Mononuclear cell (primary cell): ENCODE measurements around the gene ELF4. TPM values are rescaled to one million over a fixed set of nuclear protein-coding genes. Genes with fewer than 3 reads are reported as not detected.
A peak's percentile ranks its signal among the peaks of the same experiment; 100 is the strongest.

ENCODE experiments used
- H3K27me3 ChIP-seq: 2 replicates; pipeline ENCODE4 v1.6.0; 2011; ENCODE audit warnings: low read length, control low read depth; ENCODE audit not compliant: insufficient read depth
- H3K4me1 ChIP-seq: 2 replicates; pipeline ENCODE4 v1.5.1; 2011; ENCODE audit warnings: mild to moderate bottlenecking, low read length, control low read depth; ENCODE audit not compliant: insufficient read depth
- H3K4me3 ChIP-seq: 2 replicates; pipeline ENCODE4 v1.5.1; 2011; ENCODE audit warnings: mild to moderate bottlenecking, low read length, moderate library complexity
- H3K9me3 ChIP-seq: 2 replicates; pipeline ENCODE4 v1.5.1; 2011; ENCODE audit warnings: low read depth, mild to moderate bottlenecking, control low read depth, low read length
- total RNA-seq: library from RNA; depleted of rRNA; stranded (reverse); fragments of >200 nt; gene quantifications from one replicate; pipeline ENCODE4 v1.2.3, GENCODE V29; 2012

The ELF4 gene
- total RNA-seq = 52.1 TPM

DNA sequence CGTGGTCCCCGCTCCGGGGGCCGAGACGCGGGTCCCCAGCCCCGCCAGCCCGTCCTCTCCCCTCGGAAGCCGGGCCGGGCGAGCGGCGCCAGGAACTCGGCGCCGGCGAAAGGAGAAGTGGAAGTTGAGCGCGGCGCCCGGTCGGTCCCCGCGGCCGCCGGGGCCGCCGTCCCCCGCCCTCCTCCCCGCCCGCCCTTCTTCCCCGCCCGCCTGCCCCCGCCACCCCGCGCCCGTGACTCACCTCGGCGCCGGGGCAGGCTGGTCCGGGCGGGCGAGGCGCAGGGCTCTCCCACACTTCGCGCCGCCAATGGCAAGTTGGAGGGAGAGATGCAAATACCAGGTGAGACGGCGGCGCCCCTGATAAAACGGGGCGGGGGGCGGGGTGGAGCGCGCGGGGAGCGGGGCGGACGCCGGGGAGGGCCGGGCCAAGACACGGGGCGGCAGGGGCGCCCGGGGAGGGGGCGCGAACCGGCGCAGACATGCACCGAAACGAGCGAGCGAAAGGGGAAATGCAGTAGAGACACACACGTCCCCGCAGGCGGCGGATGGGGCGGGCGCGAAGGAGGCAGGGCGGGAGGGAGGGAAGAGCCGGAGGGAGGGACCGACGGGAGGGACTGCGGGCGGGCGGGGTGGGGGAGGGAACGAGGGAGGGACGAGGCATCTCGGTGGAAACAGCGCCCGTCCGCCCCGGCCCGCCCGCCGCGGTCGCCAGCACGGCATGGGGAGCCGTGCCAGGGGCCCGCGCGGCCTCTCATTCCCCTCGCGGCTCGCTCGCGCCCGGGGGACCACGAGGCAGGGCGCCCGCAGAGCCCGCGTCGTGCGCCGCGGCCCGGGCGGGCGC, at the start of gene ELF4:
TSS of gene ELF4 (minus strand) at position 119 of the 841 bp plus-strand sequence. CDS start 29,167 bp downstream, outside the sequence.
- peak within 1 kb of the TSS; percentile 61 for H3K4me3 ChIP-seq
- no peaks in the 10 kb centered on the region for H3K27me3 ChIP-seq
- H3K9me3 ChIP-seq = no peaks in the 10 kb centered on the region
- peaks cover 44% of the 10 kb centered on the region for H3K4me1 ChIP-seq

- no peaks in the 10 kb centered on the region for H3K9me3 ChIP-seq
- peaks cover 7% of the 10 kb centered on the region for H3K4me1 ChIP-seq
- H3K4me3 ChIP-seq = no peak overlapping the region
- no peaks in the 10 kb centered on the region for H3K27me3 ChIP-seq
These were observed 49.5 kb upstream of the ELF4 start for GRCh38 chrX:130159776-130160175.

DNA sequence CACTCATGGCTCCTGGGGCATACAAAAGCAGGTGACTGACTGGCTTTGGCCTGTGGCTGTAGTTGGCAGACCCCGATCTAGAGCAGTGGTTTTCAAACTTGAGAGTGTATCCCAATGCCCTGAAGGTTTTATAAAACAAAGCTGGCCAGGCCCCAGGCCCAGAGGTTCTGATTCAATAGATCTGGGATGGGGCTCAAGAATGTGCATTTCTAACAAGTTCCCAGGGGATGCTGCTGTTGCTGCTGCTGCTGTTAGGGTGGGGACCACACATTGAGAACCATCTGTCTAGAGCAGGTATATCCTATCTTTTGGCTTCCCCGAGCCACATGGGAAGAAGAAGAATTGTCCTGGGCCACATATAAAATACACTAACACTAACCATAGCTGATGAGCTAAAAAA, 48.0 kb upstream of the ELF4 start:
- H3K27me3 ChIP-seq = no peaks in the 10 kb centered on the region
- no peaks in the 10 kb centered on the region for H3K4me1 ChIP-seq
- no peaks in the 10 kb centered on the region for H3K9me3 ChIP-seq
- no peak overlapping the region for H3K4me3 ChIP-seq

DNA sequence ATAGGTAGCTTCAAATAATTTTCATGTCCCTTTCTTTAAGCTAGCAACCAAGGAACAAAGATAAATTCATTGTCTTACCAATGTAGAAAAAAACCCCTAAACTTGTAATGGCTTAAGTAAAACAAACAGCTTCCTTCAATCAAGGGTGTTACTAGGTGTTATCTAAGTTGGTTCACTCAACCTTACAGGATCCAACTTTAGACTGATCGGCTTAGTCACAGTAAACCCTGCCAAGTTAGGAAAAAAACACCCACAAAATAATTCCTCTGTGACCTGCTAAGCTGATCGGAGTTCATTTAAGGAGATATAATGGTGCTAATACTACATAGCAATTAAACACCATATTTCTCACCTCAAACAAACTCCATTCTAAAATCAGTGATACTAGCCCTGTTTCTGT, 45.3 kb upstream of the ELF4 start:
- Histone ChIP-seq H3K4me1 (no peaks in the 10 kb centered on the region), H3K27me3 (no peaks in the 10 kb centered on the region), H3K4me3 (no peak overlapping the region), H3K9me3 (no peaks in the 10 kb centered on the region)

GRCh38 chrX:130147631-130148030, 37.3 kb upstream of the ELF4 start:
- no peaks in the 10 kb centered on the region for H3K9me3 ChIP-seq
- H3K27me3 ChIP-seq = no peaks in the 10 kb centered on the region
- H3K4me3 ChIP-seq = no peak overlapping the region
- H3K4me1 ChIP-seq = peaks cover 7% of the 10 kb centered on the region

DNA sequence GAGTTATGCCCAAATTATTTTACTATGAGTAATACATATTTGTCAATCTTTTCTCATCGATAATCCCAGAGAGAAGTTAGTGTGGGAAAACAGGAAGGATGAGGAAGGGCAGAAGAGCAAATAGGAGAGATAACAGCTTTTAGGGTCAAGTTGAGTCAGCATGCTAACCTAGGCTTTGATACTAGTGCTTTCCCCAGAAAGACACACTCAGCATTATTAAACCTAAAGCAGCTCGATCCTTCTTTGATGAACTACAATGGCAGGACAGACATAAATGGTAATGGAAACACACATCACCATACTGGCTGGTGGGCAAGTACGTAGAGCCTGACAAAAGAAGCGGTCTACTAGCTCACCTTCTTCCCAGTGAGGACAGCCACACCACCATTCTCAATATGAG, 34.8 kb upstream of the ELF4 start:
- no peaks in the 10 kb centered on the region for H3K27me3 ChIP-seq
- H3K9me3 ChIP-seq = no peaks in the 10 kb centered on the region
- no peak overlapping the region for H3K4me3 ChIP-seq
- peaks cover 7% of the 10 kb centered on the region for H3K4me1 ChIP-seq

GRCh38 chrX:130144509-130144908, 34.2 kb upstream of the ELF4 start:
- H3K4me3 ChIP-seq = no peak overlapping the region

GRCh38 chrX:130139474-130140201, 29.3 kb upstream of the ELF4 start:
- Histone ChIP-seq H3K27me3 (no peaks in the 10 kb centered on the region), H3K4me1 (no peaks in the 10 kb centered on the region), H3K4me3 (no peak overlapping the region), H3K9me3 (no peaks in the 10 kb centered on the region)

More at GRCh38 chrX:130144509-130144908, 34.2 kb upstream of the ELF4 start:
- H3K4me1 ChIP-seq = peaks cover 7% of the 10 kb centered on the region
- H3K27me3 ChIP-seq = no peaks in the 10 kb centered on the region
- H3K9me3 ChIP-seq = no peaks in the 10 kb centered on the region

DNA sequence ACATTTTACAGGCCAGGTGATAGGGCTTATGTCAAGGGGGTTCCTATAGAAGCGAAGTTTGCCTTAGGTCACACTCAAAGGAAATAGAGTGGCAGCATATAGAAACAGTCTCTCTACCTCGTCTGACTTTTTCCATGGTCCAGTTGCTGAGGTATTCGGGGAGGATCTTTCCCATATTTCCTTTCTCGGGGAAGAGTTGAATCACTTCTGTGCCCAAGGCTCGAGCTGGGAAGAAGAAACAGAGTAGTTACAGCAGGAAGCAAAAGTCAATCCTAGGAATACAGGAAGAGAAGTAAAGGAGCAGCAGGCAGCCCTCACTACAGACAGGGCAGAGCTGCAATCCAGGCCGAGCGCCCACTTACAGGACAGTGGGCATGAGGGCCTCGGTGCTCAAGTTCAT, 26.7 kb upstream of the ELF4 start:
- no peak overlapping the region for H3K4me3 ChIP-seq
- H3K27me3 ChIP-seq = no peaks in the 10 kb centered on the region
- no peaks in the 10 kb centered on the region for H3K4me1 ChIP-seq
- no peaks in the 10 kb centered on the region for H3K9me3 ChIP-seq

GRCh38 chrX:130136496-130136895, 26.2 kb upstream of the ELF4 start:
- H3K27me3 ChIP-seq = no peaks in the 10 kb centered on the region
- no peaks in the 10 kb centered on the region for H3K9me3 ChIP-seq
- no peak overlapping the region for H3K4me3 ChIP-seq
- H3K4me1 ChIP-seq = no peaks in the 10 kb centered on the region

DNA sequence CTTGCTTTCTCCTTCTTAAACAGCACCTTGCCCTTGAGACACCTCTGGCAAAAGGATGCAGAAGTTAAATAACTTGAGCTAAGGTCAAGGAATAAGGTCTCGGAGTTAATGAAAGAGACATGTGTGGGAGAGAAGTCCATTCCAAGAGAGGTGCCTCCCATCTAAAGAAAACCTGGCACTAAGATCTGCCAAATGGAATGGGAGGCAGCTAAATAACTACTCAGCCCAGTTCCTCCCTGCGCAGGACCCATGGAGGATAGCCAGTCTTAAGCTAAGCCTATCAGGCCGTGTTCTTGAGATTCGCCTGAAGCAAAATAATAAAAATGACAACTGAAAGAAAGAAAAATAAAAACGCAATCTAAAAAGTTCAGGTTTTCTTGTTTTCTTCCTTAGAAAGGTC, 20.7 kb upstream of the ELF4 start:
- H3K27me3 ChIP-seq = no peaks in the 10 kb centered on the region
- H3K4me3 ChIP-seq = no peak overlapping the region
- H3K9me3 ChIP-seq = no peaks in the 10 kb centered on the region
- no peaks in the 10 kb centered on the region for H3K4me1 ChIP-seq

DNA sequence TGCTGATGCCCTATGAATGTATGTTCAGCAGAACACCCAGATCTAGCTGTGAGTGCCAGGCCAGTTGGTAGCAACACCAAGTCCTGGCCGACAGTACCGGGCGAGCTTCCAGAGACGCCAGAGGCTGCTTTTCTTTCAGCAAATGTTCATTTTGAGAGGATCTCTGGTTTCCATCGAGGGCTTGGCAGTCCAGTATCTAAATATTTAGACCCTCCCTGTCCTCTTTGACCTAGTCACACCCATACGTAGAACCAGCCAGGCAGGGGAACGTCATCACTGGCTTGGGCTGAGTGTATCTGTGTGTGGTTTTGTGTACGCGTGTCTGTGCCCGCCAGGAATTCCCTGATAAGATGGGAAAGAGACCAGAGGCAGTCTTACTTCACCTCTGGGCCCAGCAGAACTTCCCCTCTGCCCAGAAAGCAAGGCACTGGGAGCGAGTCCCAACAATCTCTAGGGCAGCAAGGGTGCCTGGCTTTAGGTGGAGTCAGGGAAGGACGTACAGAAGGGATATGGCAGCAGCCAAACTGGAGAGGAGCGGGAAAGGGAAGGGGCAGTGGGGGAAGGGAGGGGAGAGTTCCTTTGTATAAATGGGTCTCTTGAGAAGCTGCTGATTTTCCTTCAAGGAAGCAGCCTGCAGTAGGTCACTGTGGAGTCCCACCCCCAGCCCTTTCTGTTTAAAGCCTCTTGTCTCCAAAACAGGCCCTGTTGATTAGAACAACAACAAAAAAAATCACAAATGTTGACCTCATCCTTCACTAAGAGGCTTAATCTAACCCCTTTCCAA, 15.0 kb upstream of the ELF4 start:
- no peak overlapping the region for H3K4me3 ChIP-seq
- H3K4me1 ChIP-seq = peaks cover 10% of the 10 kb centered on the region
- H3K9me3 ChIP-seq = no peaks in the 10 kb centered on the region
- H3K27me3 ChIP-seq = no peaks in the 10 kb centered on the region

- H3K27me3 ChIP-seq = no peaks in the 10 kb centered on the region
- no peaks in the 10 kb centered on the region for H3K9me3 ChIP-seq
- H3K4me1 ChIP-seq = peaks cover 16% of the 10 kb centered on the region
- H3K4me3 ChIP-seq = no peak overlapping the region
These were observed 14.3 kb upstream of the ELF4 start for GRCh38 chrX:130124577-130124976.

GRCh38 chrX:130121505-130121800, 11.2 kb upstream of the ELF4 start:
- H3K9me3 ChIP-seq = no peaks in the 10 kb centered on the region
- no peak overlapping the region for H3K4me3 ChIP-seq
- peaks cover 23% of the 10 kb centered on the region for H3K4me1 ChIP-seq
- no peaks in the 10 kb centered on the region for H3K27me3 ChIP-seq
